Amniotic epithelial cell (primary cell): ENCODE data around the gene MT1G.
"Not testable (repeated sequence)": the region's sequence is repeated elsewhere in the genome, so short reads cannot be mapped to it uniquely, and the experiment has no call there.

Experiments used
- DNase-seq: peaks from one replicate; pipeline ENCODE4 v3.0.0-alpha.2; 2010; ENCODE audit warnings: low read depth

The MT1G gene

GRCh38 chr16:56684926-56685590, 17.2 kb upstream of the MT1G start:
- no peak for DNase-seq

- no peak for DNase-seq
Observed at GRCh38 chr16:56684256-56684925, 16.5 kb upstream of the MT1G start.

GRCh38 chr16:56683424-56684172, 15.7 kb upstream of the MT1G start:
- DNase-seq, result no peak

GRCh38 chr16:56682703-56683397, 15.0 kb upstream of the MT1G start:
- DNase-seq, result no peak

- DNase-seq, result peak; percentile 84
Observed at GRCh38 chr16:56681939-56682702, 14.3 kb upstream of the MT1G start, which contains the start of gene MT1X. Gene MT1X (plus strand): TSS chr16:56682470. CDS start chr16:56682541, 71 bp downstream.

- DNase-seq, result no peak
Observed at GRCh38 chr16:56679818-56680217, 12.0 kb upstream of the MT1G start.

- no peak for DNase-seq
Observed at GRCh38 chr16:56679078-56679730, 11.3 kb upstream of the MT1G start.

GRCh38 chr16:56677474-56677873, 9.6 kb upstream of the MT1G start:
- DNase-seq, result no peak

- no peak for DNase-seq
Observed at GRCh38 chr16:56675685-56676210, 7.9 kb upstream of the MT1G start.

- DNase-seq, result not testable (repeated sequence)
Observed at GRCh38 chr16:56674570-56674969, 6.7 kb upstream of the MT1G start.

- peak; percentile 28 for DNase-seq
Observed at GRCh38 chr16:56673921-56674320, 6.1 kb upstream of the MT1G start.

- no peak for DNase-seq
Observed at GRCh38 chr16:56672761-56673536, 5.1 kb upstream of the MT1G start.

- DNase-seq, result not testable (repeated sequence)
Observed at GRCh38 chr16:56672171-56672570, 4.3 kb upstream of the MT1G start.

GRCh38 chr16:56671691-56672090, 3.8 kb upstream of the MT1G start:
- not testable (repeated sequence) for DNase-seq

- DNase-seq, result no peak
Observed at GRCh38 chr16:56670620-56670934, 2.7 kb upstream of the MT1G start.

- no peak for DNase-seq
Observed at GRCh38 chr16:56669840-56670619, 2.2 kb upstream of the MT1G start.

- no peak for DNase-seq
Observed at GRCh38 chr16:56669005-56669839, 1.4 kb upstream of the MT1G start, which contains the start of gene MT1H. Gene MT1H (plus strand): TSS chr16:56669814. CDS start chr16:56669885, 71 bp downstream.
